Posterior vena cava (tissue), 2 donors: ENCODE results near the gene FXYD6. TPM values are rescaled to one million over a fixed set of nuclear protein-coding genes. Genes with fewer than 3 reads are reported as not detected.
A peak's percentile ranks its signal among the peaks of the same experiment; 100 is the strongest.

Source experiments
- DNase-seq: peaks from one replicate; pipeline ENCODE4 v3.0.0-alpha.2; 2020; ENCODE audit warnings: low spot score
- intact Hi-C, 2 donors: fragments of 100-400 bp; cut with DNase I; formaldehyde crosslinking; loops; one replicate each; pipeline versions ENCODE4 v1.14.1 to v1.14.2; 2022 to 2023
- total RNA-seq, 2 donors: library from RNA; stranded (reverse); fragmentation: NEBNext Ultra II Directional; extraction: Animal tissue kit (Norgen Biotek cat#: 25700); gene quantifications; one replicate each; pipeline ENCODE4 v1.2.1, GENCODE V29; 2021
- donor health status: DM: yes; HTN: yes; CAD: no.
- donor health status: DM: yes; HTN: yes; CAD: no.

FXYD6 gene
- total RNA-seq, 2 donors from 2014 or later, result 62.8 to 107 TPM

- peak; percentile 68 for DNase-seq
- intact Hi-C loops, result no loop called here
These were observed 50.8 kb downstream of the FXYD6 start for GRCh38 chr11:117825538-117826189.

- intact Hi-C loops, result no loop called here
- peak; percentile 86 for DNase-seq
These were observed 51.6 kb downstream of the FXYD6 start, which contains the start of gene FXYD2 for GRCh38 chr11:117824571-117825537. Gene FXYD2 (minus strand): TSS chr11:117824744. CDS start chr11:117824678, 66 bp downstream.

- intact Hi-C loops, result no loop called here
- DNase-seq, result peak; percentile 92
These were observed 52.5 kb downstream of the FXYD6 start for GRCh38 chr11:117823946-117824420.

- DNase-seq, result peak; percentile 85
- intact Hi-C loops, result no loop called here
These were observed 53.0 kb downstream of the FXYD6 start for GRCh38 chr11:117823294-117823945.

- intact Hi-C loops, result no loop called here
- peak; percentile 84 for DNase-seq
These were observed 54.1 kb downstream of the FXYD6 start for GRCh38 chr11:117822074-117823033.

- peak; percentile 54 for DNase-seq
- intact Hi-C loops, result loop anchor here in 1 of 2 donors (1.0 kb wide), 1 partner anchor 58 kb away; no protein-coding TSS in a partner anchor
These were observed 55.0 kb downstream of the FXYD6 start for GRCh38 chr11:117821431-117821830.

- intact Hi-C loops, result no loop called here
These were observed 55.9 kb downstream of the FXYD6 start for GRCh38 chr11:117820516-117820915.

GRCh38 chr11:117820071-117820470 lies 56.4 kb downstream of the FXYD6 start:
- intact Hi-C loops, result no loop called here
- peak; percentile 70 for DNase-seq

More at GRCh38 chr11:117820516-117820915, 55.9 kb downstream of the FXYD6 start:
- peak; percentile 60 for DNase-seq

- peak; percentile 87 for DNase-seq
- intact Hi-C loops, result loop anchor here in 1 of 2 donors (5.0 to 10.0 kb wide), 2 partner anchors 377 to 395 kb away; no protein-coding TSS in a partner anchor
These were observed 57.1 kb downstream of the FXYD6 start for GRCh38 chr11:117819096-117820040.

- intact Hi-C loops, result loop anchor here in 1 of 2 donors (5.0 to 10.0 kb wide), 2 partner anchors 376 to 393 kb away; no protein-coding TSS in a partner anchor
- DNase-seq, result peak; percentile 63
These were observed 58.2 kb downstream of the FXYD6 start for GRCh38 chr11:117818041-117818873.

GRCh38 chr11:117817368-117818040 lies 59.0 kb downstream of the FXYD6 start:
- intact Hi-C loops, result loop anchor here in 1 of 2 donors (5.0 to 10.0 kb wide), 2 partner anchors 375 to 393 kb away; no protein-coding TSS in a partner anchor
- DNase-seq, result peak; percentile 94

- DNase-seq, result no peak
- intact Hi-C loops, result loop anchor here in 1 of 2 donors (5.0 to 10.0 kb wide), 2 partner anchors 375 to 392 kb away; no protein-coding TSS in a partner anchor
These were observed 59.6 kb downstream of the FXYD6 start for GRCh38 chr11:117816846-117817367.

- intact Hi-C loops, result loop anchor here in 1 of 2 donors (5.0 to 10.0 kb wide), 2 partner anchors 374 to 391 kb away; no protein-coding TSS in a partner anchor
- peak; percentile 93 for DNase-seq
These were observed 60.2 kb downstream of the FXYD6 start for GRCh38 chr11:117816151-117816741.

GRCh38 chr11:117815262-117815803 lies 61.1 kb downstream of the FXYD6 start:
- intact Hi-C loops, result loop anchor here in 1 of 2 donors (5.0 to 10.0 kb wide), 2 partner anchors 373 to 391 kb away; no protein-coding TSS in a partner anchor

More at GRCh38 chr11:117815262-117815803, 61.1 kb downstream of the FXYD6 start:
- peak; percentile 86 for DNase-seq
